NCI-H1105 treated with DMSO at 0.1 percent for 48 hours (cell line): Measurements from ENCODE around the gene HUS1.
"Not testable (repeated sequence)": the region's sequence is repeated elsewhere in the genome, so short reads cannot be mapped to it uniquely, and the experiment has no call there.

Experiments used
- DNase-seq: peaks from one replicate; lab custom pipeline; 2025; lab: John Stamatoyannopoulos, UW

The HUS1 gene

GRCh38 chr7:47944536-47945260 lies 34.7 kb downstream of the HUS1 start:
- DNase-seq: no peak

- DNase-seq: no peak
Measured at GRCh38 chr7:47943676-47944474, 35.5 kb downstream of the HUS1 start.

- not testable (repeated sequence) for DNase-seq
Measured at GRCh38 chr7:47942651-47943050, 36.8 kb downstream of the HUS1 start.

GRCh38 chr7:47942132-47942531 lies 37.3 kb downstream of the HUS1 start:
- no peak for DNase-seq

GRCh38 chr7:47941136-47941844 lies 38.1 kb downstream of the HUS1 start:
- no peak for DNase-seq

GRCh38 chr7:47940088-47941013 lies 39.1 kb downstream of the HUS1 start:
- no peak for DNase-seq

- no peak for DNase-seq
Measured at GRCh38 chr7:47939425-47940036, 39.9 kb downstream of the HUS1 start.

- no peak for DNase-seq
Measured at GRCh38 chr7:47938574-47939165, 40.7 kb downstream of the HUS1 start.

GRCh38 chr7:47937711-47938573 lies 41.5 kb downstream of the HUS1 start:
- no peak for DNase-seq

GRCh38 chr7:47937065-47937687 lies 42.2 kb downstream of the HUS1 start:
- DNase-seq: no peak

GRCh38 chr7:47936323-47936722 lies 43.1 kb downstream of the HUS1 start:
- DNase-seq: no peak

GRCh38 chr7:47935336-47935735 lies 44.1 kb downstream of the HUS1 start:
- no peak for DNase-seq

GRCh38 chr7:47934831-47935230 lies 44.6 kb downstream of the HUS1 start:
- DNase-seq: no peak

GRCh38 chr7:47933215-47933614 lies 46.2 kb downstream of the HUS1 start:
- DNase-seq: no peak

- no peak for DNase-seq
Measured at GRCh38 chr7:47932466-47933037, 46.9 kb downstream of the HUS1 start.

GRCh38 chr7:47932016-47932415 lies 47.4 kb downstream of the HUS1 start:
- DNase-seq: no peak

- no peak for DNase-seq
Measured at GRCh38 chr7:47931005-47932004, 48.1 kb downstream of the HUS1 start.

- DNase-seq: no peak
Measured at GRCh38 chr7:47924266-47924665, 55.1 kb downstream of the HUS1 start.
